H1 (cell line): Measurements from ENCODE around the gene NFIA. TPM values are rescaled to one million over a fixed set of nuclear protein-coding genes. Genes with fewer than 3 reads are reported as not detected.

Experiments used
- CTCF ChIA-PET: fragments of 300-600 bp; sonication (Branson Sonifier 250); formaldehyde crosslinking; loops from one replicate; lab custom pipeline; 2021; ENCODE audit not compliant: partially characterized antibody; lab: Charles Lee
- POLR2A ChIA-PET: fragments of 300-600 bp; sonication (Branson Sonifier 250); formaldehyde crosslinking; loops from one replicate; lab custom pipeline; 2021; ENCODE audit warnings: inconsistent platforms; ENCODE audit not compliant: partially characterized antibody; lab: Charles Lee
- DNase-seq, 2 experiments: peaks; one replicate each; pipeline versions ENCODE4 v3.0.0 to v3.0.0-alpha.2; 2010 to 2022; ENCODE audit warnings: low spot score in 2 of 2, low read depth in 1 of 2, mixed read lengths in 1 of 2
- FAIRE-seq: peaks from 2 replicates; lab custom pipeline; 2011; peaks lifted over from hg19 to GRCh38; lab: Jason Lieb, UNC
- H2AFZ ChIP-seq: 2 replicates; pipeline ENCODE4 v1.8.1; 2012; ENCODE audit warnings: low read length, inconsistent platforms
- H2AK5ac ChIP-seq: 2 replicates; pipeline ENCODE4 v1.6.1; 2013; ENCODE audit warnings: low read depth, low read length
- H2BK120ac ChIP-seq: replicated peaks from 2 replicates; pipeline ENCODE3; 2013; ENCODE audit warnings: low read depth, low read length, inconsistent platforms
- H2BK12ac ChIP-seq: 2 replicates; pipeline ENCODE4 v1.6.1; 2013; ENCODE audit warnings: low read depth, low read length
- H2BK15ac ChIP-seq: 2 replicates; pipeline ENCODE4 v1.6.1; 2013; ENCODE audit warnings: low read length
- H2BK20ac ChIP-seq: 2 replicates; pipeline ENCODE4 v1.6.1; 2013; ENCODE audit warnings: low read length
- H2BK5ac ChIP-seq: 2 replicates; pipeline ENCODE4 v1.6.1; 2013; ENCODE audit warnings: low read depth, low read length
- H3K14ac ChIP-seq: 2 replicates; pipeline ENCODE4 v1.6.1; 2013; ENCODE audit warnings: inconsistent platforms; ENCODE audit not compliant: insufficient read length
- H3K18ac ChIP-seq: 2 replicates; pipeline ENCODE4 v1.6.1; 2013; ENCODE audit warnings: low read length; ENCODE audit errors: extremely low read depth
- H3K23ac ChIP-seq: 2 replicates; pipeline ENCODE4 v1.6.1; 2013; ENCODE audit warnings: inconsistent platforms; ENCODE audit not compliant: insufficient read length
- H3K23me2 ChIP-seq: 2 replicates; pipeline ENCODE4 v1.6.1; 2013; ENCODE audit warnings: low read depth, low read length
- H3K27ac ChIP-seq: 2 replicates; pipeline ENCODE4 v1.6.1; 2011; ENCODE audit warnings: low read depth, low read length, inconsistent platforms
- H3K27me3 ChIP-seq, 4 experiments: replicated peaks in 1 of 4; 1 replicate in 1 of 4; 2 replicates in 3 of 4; pipeline versions ENCODE4 v1.6.1 to v1.8.1; 2011 to 2013; ENCODE audit warnings: low read length in 3 of 4, mild to moderate bottlenecking in 3 of 4, inconsistent platforms in 2 of 4, mixed read lengths in 2 of 4, moderate library complexity in 1 of 4; ENCODE audit not compliant: control insufficient read depth in 3 of 4, insufficient read depth in 3 of 4; ENCODE audit errors: extremely low read depth in 1 of 4
- H3K36me3 ChIP-seq, 4 experiments: 2 replicates each; pipeline versions ENCODE4 v1.6.1 to v1.8.1; 2011 to 2013; ENCODE audit warnings: mild to moderate bottlenecking in 4 of 4, low read length in 3 of 4, moderate library complexity in 2 of 4, control low read depth in 1 of 4, inconsistent platforms in 1 of 4; ENCODE audit not compliant: insufficient read depth in 4 of 4, control insufficient read depth in 2 of 4
- H3K4ac ChIP-seq: replicated peaks from 2 replicates; pipeline ENCODE3; 2013; ENCODE audit warnings: low read length, low read depth, mixed read lengths, inconsistent platforms; ENCODE audit not compliant: insufficient read length
- H3K4me1 ChIP-seq, 4 experiments: replicated peaks in 1 of 4; 1 replicate in 1 of 4; 2 replicates in 3 of 4; pipeline versions ENCODE4 v1.6.1 to v1.8.1; 2011 to 2013; ENCODE audit warnings: low read length in 3 of 4, inconsistent platforms in 2 of 4, mixed read lengths in 1 of 4; ENCODE audit not compliant: insufficient read depth in 4 of 4, control insufficient read depth in 3 of 4
- H3K4me2 ChIP-seq, 2 experiments: 2 replicates each; pipeline versions ENCODE4 v1.6.1 to v1.8.1; 2011 to 2013; ENCODE audit warnings: low read depth in 2 of 2, low read length in 2 of 2, control low read depth in 1 of 2, inconsistent platforms in 1 of 2, mild to moderate bottlenecking in 1 of 2; ENCODE audit not compliant: insufficient read depth in 1 of 2
- H3K4me3 ChIP-seq, 4 experiments: fragments of 200-600, 300-600 bp in 1 of 4; sonication (generic), shearing (Covaris generic), sonication (Bioruptor Twin) in 1 of 4; 2 replicates each; pipeline versions ENCODE4 v1.5.1 to v1.8.1; 2011 to 2016; ENCODE audit warnings: low read length in 4 of 4, low read depth in 3 of 4, control low read depth in 2 of 4, inconsistent platforms in 2 of 4, mild to moderate bottlenecking in 2 of 4, mixed read lengths in 1 of 4, moderate library complexity in 1 of 4; ENCODE audit not compliant: insufficient read depth in 2 of 4; ENCODE audit errors: extremely low read depth in 1 of 4
- H3K56ac ChIP-seq: replicated peaks from 2 replicates; pipeline ENCODE3; 2013; ENCODE audit warnings: low read depth, mild to moderate bottlenecking, mixed read lengths, low read length, inconsistent platforms; ENCODE audit not compliant: insufficient read length
- H3K79me1 ChIP-seq: 2 replicates; pipeline ENCODE4 v1.6.1; 2013; ENCODE audit warnings: low read depth, low read length, control low read depth
- H3K79me2 ChIP-seq, 2 experiments: 2 replicates each; pipeline versions ENCODE4 v1.6.1 to v1.8.1; 2012 to 2013; ENCODE audit warnings: low read length in 2 of 2, mild to moderate bottlenecking in 2 of 2, inconsistent platforms in 1 of 2; ENCODE audit not compliant: insufficient read depth in 2 of 2, control insufficient read depth in 1 of 2
- H3K9ac ChIP-seq, 4 experiments: replicated peaks in 1 of 4; 1 replicate in 1 of 4; 2 replicates in 3 of 4; pipeline versions ENCODE4 v1.6.1 to v1.8.1; 2011 to 2013; ENCODE audit warnings: low read depth in 3 of 4, low read length in 3 of 4, control low read depth in 2 of 4, mild to moderate bottlenecking in 2 of 4, moderate library complexity in 2 of 4, inconsistent platforms in 1 of 4; ENCODE audit errors: extremely low read depth in 1 of 4
- H3K9me3 ChIP-seq, 2 experiments: 2 replicates each; pipeline versions ENCODE4 v1.6.1 to v1.8.1; 2012 to 2013; ENCODE audit warnings: mild to moderate bottlenecking in 2 of 2, moderate library complexity in 2 of 2, control low read depth in 1 of 2, inconsistent platforms in 1 of 2, low read depth in 1 of 2, low read length in 1 of 2, mixed read lengths in 1 of 2; ENCODE audit not compliant: insufficient read depth in 2 of 2
- H4K20me1 ChIP-seq, 2 experiments: replicated peaks in 1 of 2; 2 replicates each; pipeline versions ENCODE3 to v1.8.1; 2011 to 2013; ENCODE audit warnings: inconsistent platforms in 2 of 2, low read length in 2 of 2, mild to moderate bottlenecking in 1 of 2; ENCODE audit not compliant: insufficient read depth in 2 of 2, control insufficient read depth in 1 of 2
- H4K5ac ChIP-seq: 2 replicates; pipeline ENCODE4 v1.6.1; 2013; ENCODE audit warnings: low read length, low read depth, mixed read lengths, inconsistent platforms; ENCODE audit not compliant: insufficient read length
- H4K8ac ChIP-seq: 2 replicates; pipeline ENCODE4 v1.8.0; 2013; ENCODE audit warnings: mild to moderate bottlenecking, moderate library complexity, low read length, inconsistent platforms; ENCODE audit not compliant: insufficient read depth; ENCODE audit errors: extremely low read depth
- H4K91ac ChIP-seq: replicated peaks from 2 replicates; pipeline ENCODE3; 2013; ENCODE audit warnings: low read length, mixed read lengths, inconsistent platforms; ENCODE audit not compliant: insufficient read length
- BACH1 ChIP-seq: IDR thresholded peaks from 2 replicates; pipeline ENCODE4 v1.6.1; 2012; ENCODE audit warnings: low read length, improper control_type of control experiment
- BCL11A ChIP-seq, 2 experiments: IDR thresholded peaks; one replicate each; pipeline ENCODE4 v1.6.1; 2011; ENCODE audit warnings: low read depth in 2 of 2, low read length in 2 of 2, mild to moderate bottlenecking in 2 of 2
- EZH2 ChIP-seq: fragments of 200-600 bp; sonication (generic); IDR thresholded peaks from 2 replicates; pipeline ENCODE4 v1.7.1; 2012; ENCODE audit warnings: low read depth, mild to moderate bottlenecking, moderate library complexity, low read length, inconsistent platforms; ENCODE audit not compliant: severe bottlenecking
- NANOG ChIP-seq: IDR thresholded peaks from 2 replicates; pipeline ENCODE4 v1.6.1; 2011; ENCODE audit warnings: low read length, low read depth, mild to moderate bottlenecking, inconsistent platforms; ENCODE audit not compliant: insufficient read depth, poor library complexity, severe bottlenecking
- POU5F1 ChIP-seq: IDR thresholded peaks from 2 replicates; pipeline ENCODE4 v1.6.1; 2011; ENCODE audit warnings: low read depth, mild to moderate bottlenecking, low read length, moderate library complexity
- RNF2 ChIP-seq: fragments of 200-900, 300-1000 bp; sonication (generic); IDR thresholded peaks from 2 replicates; pipeline ENCODE4 v1.7.1; 2016; ENCODE audit warnings: borderline replicate concordance, low read depth, mild to moderate bottlenecking, antibody characterized with exemption, low read length; ENCODE audit not compliant: poor library complexity, severe bottlenecking; ENCODE audit errors: missing control alignments
- SP1 ChIP-seq: IDR thresholded peaks from 2 replicates; pipeline ENCODE4 v1.6.1; 2011; ENCODE audit warnings: low read depth, low read length
- TAF7 ChIP-seq: optimal IDR thresholded peaks from 2 replicates; pipeline ENCODE3; 2011; ENCODE audit warnings: low read depth, mild to moderate bottlenecking, inconsistent platforms, low read length, moderate library complexity, borderline replicate concordance
- WGBS, 2 experiments: shearing (Covaris generic) in 1 of 2; methylation state at CpG; one replicate each; pipeline versions ENCODE4 v1.1.6 to v1.1.7; 2013 to 2015; ENCODE audit warnings: low lambda C conversion rate in 2 of 2, mixed read lengths in 2 of 2, inconsistent platforms in 1 of 2, low coverage in 1 of 2, missing lambda C conversion rate in 1 of 2; ENCODE audit not compliant: insufficient replicate concordance in 2 of 2, insufficient coverage in 1 of 2, insufficient read length in 1 of 2; ENCODE audit errors: extremely low coverage in 1 of 2, missing lambda C conversion rate in 1 of 2; 5-methylcytosine and 5-hydroxymethylcytosine counted together
- polyA plus RNA-seq, 7 experiments: library from polyadenylated mRNA; depleted of rRNA in 3 of 7; stranded (reverse) in 5 of 7; unstranded in 2 of 7; fragments of >200 nt in 5 of 7; fragments of 200-250 nt in 2 of 7; gene quantifications; 1 replicate in 5 of 7; 2 replicates in 1 of 7; 4 replicates in 1 of 7; pipeline versions ENCODE4 v1.2.1 to v1.2.3, GENCODE V29; 2011 to 2013; ENCODE audit warnings: missing spikeins in 2 of 7, mixed read lengths in 2 of 7
- total RNA-seq: library from RNA; stranded (reverse); fragmentation: NEBNext Ultra II Directional; extraction: Animal tissue kit (Norgen Biotek cat#: 25700); gene quantifications from 2 replicates; pipeline ENCODE4 v1.2.1, GENCODE V29; 2021
- TF ChIP-seq, protein P1 (sequence below): IDR thresholded peaks from 2 replicates; pipeline ENCODE4 v1.6.1; 2011; ENCODE audit warnings: low read depth, mild to moderate bottlenecking, low read length; ENCODE audit not compliant: insufficient read depth

The NFIA gene
- total and polyA plus RNA-seq, 2 of the 8 experiments (the other 6 are each of a cell fraction or from before 2014, with no cell fraction given) = 1.8 to 2.3 TPM

DNA sequence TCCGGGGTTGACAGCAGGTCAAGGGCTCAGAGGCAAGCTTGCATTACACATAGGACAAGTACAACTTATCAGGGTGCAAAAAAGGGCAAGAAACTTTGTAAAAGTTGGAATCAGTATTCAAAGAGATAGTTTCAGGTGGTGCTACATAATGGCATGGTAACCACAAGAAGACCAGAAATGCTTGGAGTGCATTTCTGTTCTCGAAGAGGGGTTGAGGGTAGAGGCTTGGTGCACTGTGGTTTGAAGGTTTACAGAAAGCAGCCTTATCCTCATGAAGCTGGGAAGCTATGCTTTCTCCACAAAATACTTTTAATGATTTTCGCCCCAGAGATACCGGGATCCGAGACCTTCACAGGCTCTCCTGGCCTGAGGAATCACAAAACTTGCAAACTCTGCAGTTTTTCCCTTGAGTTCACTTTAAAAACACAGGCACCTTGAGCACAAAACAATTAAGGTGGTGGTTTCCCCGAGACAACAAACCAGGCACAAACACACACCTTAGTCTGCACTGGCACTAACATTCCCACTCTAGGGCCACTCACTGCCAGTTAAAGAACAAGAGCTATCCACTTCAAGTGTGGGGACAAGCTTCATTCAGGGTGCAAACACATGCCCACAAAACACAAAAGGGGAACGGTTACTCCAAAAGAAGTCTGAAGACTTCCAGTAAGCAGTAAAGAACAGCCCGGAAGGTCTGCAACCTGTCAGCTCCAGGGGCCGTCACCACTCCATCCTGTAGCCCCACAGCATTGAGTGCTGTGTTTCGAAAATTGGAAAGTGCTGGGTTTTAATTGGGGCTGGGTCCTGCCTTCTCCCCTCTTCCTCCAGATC, 29.8 kb upstream of the NFIA start:
- Histone ChIP-seq H3K23me2 (peaks cover 19% of the 10 kb centered on the region), H3K79me1 (no peaks in the 10 kb centered on the region), H3K27ac (no peak overlapping the region), H3K18ac (no peak overlapping the region), H3K27me3 (peaks cover 51 to 67% (median 65%) of the 10 kb centered on the region in 4 experiments), H3K9ac (no peak overlapping the region), H2BK12ac (no peak overlapping the region), H3K14ac (no peak overlapping the region), H3K79me2 (no peaks in the 10 kb centered on the region), H2AFZ (no peak overlapping the region), H3K4me1 (peaks cover 0 to 26% (median 13%) of the 10 kb centered on the region in 4 experiments; a peak in 6 of 7 replicates), H2BK20ac (no peak overlapping the region), H3K4me2 (peak overlapping the region; percentile 81 to 86), H2BK120ac (no peak overlapping the region), H4K5ac (no peak overlapping the region), H3K9me3 (no peaks in the 10 kb centered on the region), H2BK5ac (no peak overlapping the region; the same call in 1 of the 2 replicates), H3K56ac (no peak overlapping the region), H3K23ac (no peak overlapping the region), H2AK5ac (no peak overlapping the region), H4K20me1 (peaks cover 4 to 9% of the 10 kb centered on the region in 2 experiments), H3K4ac (no peak overlapping the region), H2BK15ac (peak overlapping the region; percentile 65; the same call in 1 of the 2 replicates), H3K4me3 (peak overlapping the region in 3 of 4 experiments; percentile 14 to 85 (median 16); a peak in 4 of 8 replicates), H4K8ac (no peak overlapping the region), H4K91ac (no peak overlapping the region), H3K36me3 (peaks cover 0 to 2% (median 0%) of the 10 kb centered on the region in 4 experiments; a peak in 1 of 8 replicates)
- ChIA-PET CTCF (interaction anchor here (1.0 to 1.7 kb wide), 5 partner anchors 10 to 132 kb away, joined by 3 to 5 read pairs (median 3); no protein-coding TSS in a partner anchor), POLR2A (interaction anchor here (1.2 to 1.6 kb wide), 3 partner anchors 24 to 29 kb away, joined by 4 to 6 read pairs (median 4); no protein-coding TSS in a partner anchor)
- WGBS, 2 experiments = 9% methylated on average over 10 of the region's 10 CpGs; no CpG with 5 or more reads in 1 of the 2 experiments
- DNase-seq (peak in 1 of 2 experiments; percentile 58), FAIRE-seq (no peak)
- no peak for TF ChIP-seq BACH1
- TF ChIP-seq POU5F1 = no peak
- TF ChIP-seq TAF7 = no peak
- no peak for TF ChIP-seq NANOG
- peak; percentile 92 for TF ChIP-seq RNF2
- TF ChIP-seq, protein P1, sequence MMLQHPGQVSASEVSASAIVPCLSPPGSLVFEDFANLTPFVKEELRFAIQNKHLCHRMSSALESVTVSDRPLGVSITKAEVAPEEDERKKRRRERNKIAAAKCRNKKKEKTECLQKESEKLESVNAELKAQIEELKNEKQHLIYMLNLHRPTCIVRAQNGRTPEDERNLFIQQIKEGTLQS = no peak
- TF ChIP-seq EZH2 = peak; percentile 58
- no peak for TF ChIP-seq BCL11A (IDR thresholded peaks at IDR 0.05; ENCODE audit: low read depth in 2 of 2, low read length in 2 of 2)
- TF ChIP-seq SP1 = no peak
